DND-41 (cell line): ENCODE measurements around the gene HELZ.

Source experiments
- ATAC-seq: fragments of 200-7000 bp; cut with Tn5 transposase; 3 replicates; pipeline ENCODE4 v1.9.1; 2021; ENCODE audit warnings: low read depth; ENCODE audit not compliant: insufficient read depth
- DNase-seq: peaks from one replicate; pipeline ENCODE4 v3.0.0-alpha.2; 2020
- H2AFZ ChIP-seq: 2 replicates; pipeline ENCODE4 v1.6.0; 2012; ENCODE audit warnings: low read depth, low read length
- H3K27ac ChIP-seq: 2 replicates; pipeline ENCODE4 v1.5.1; 2012; ENCODE audit warnings: low read length, inconsistent platforms
- H3K27me3 ChIP-seq: fragments of 200-600 bp; sonication (generic); 2 replicates; pipeline ENCODE4 v1.6.0; 2012; ENCODE audit warnings: low read length, mild to moderate bottlenecking, inconsistent platforms; ENCODE audit not compliant: insufficient read depth, poor library complexity
- H3K36me3 ChIP-seq: 2 replicates; pipeline ENCODE4 v1.5.1; 2012; ENCODE audit warnings: low read length, inconsistent platforms; ENCODE audit not compliant: insufficient read depth
- H3K4me1 ChIP-seq: 2 replicates; pipeline ENCODE4 v1.5.1; 2012; ENCODE audit warnings: mild to moderate bottlenecking, low read length; ENCODE audit not compliant: insufficient read depth
- H3K4me2 ChIP-seq: 2 replicates; pipeline ENCODE4 v1.6.0; 2012; ENCODE audit warnings: mild to moderate bottlenecking, moderate library complexity, low read length, inconsistent platforms; ENCODE audit not compliant: insufficient read depth
- H3K4me3 ChIP-seq, 2 experiments: fragments of 200-600 bp in 1 of 2; shearing (Covaris generic) in 1 of 2; 2 replicates each; pipeline ENCODE4 v1.5.1; 2012 to 2016; ENCODE audit warnings: inconsistent platforms in 2 of 2, low read length in 2 of 2, mild to moderate bottlenecking in 2 of 2, low read depth in 1 of 2, moderate library complexity in 1 of 2
- H3K79me2 ChIP-seq: 2 replicates; pipeline ENCODE4 v1.6.0; 2012; ENCODE audit warnings: low read length, inconsistent platforms; ENCODE audit not compliant: insufficient read depth
- H3K9ac ChIP-seq: 2 replicates; pipeline ENCODE4 v1.6.0; 2012; ENCODE audit warnings: low read depth, mild to moderate bottlenecking, inconsistent platforms, low read length, moderate library complexity
- H3K9me3 ChIP-seq: 2 replicates; pipeline ENCODE4 v1.5.1; 2012; ENCODE audit warnings: low read length, moderate library complexity, mild to moderate bottlenecking, inconsistent platforms; ENCODE audit not compliant: insufficient read depth, severe bottlenecking
- H4K20me1 ChIP-seq: 2 replicates; pipeline ENCODE4 v1.6.0; 2012; ENCODE audit warnings: low read length; ENCODE audit not compliant: insufficient read depth
- EZH2 ChIP-seq: IDR thresholded peaks from 3 replicates; pipeline ENCODE4 v1.6.1; 2012; ENCODE audit warnings: borderline replicate concordance, low read depth, mild to moderate bottlenecking, moderate library complexity, low read length, inconsistent platforms; ENCODE audit not compliant: severe bottlenecking
- TF ChIP-seq, protein P1 (sequence below): IDR thresholded peaks from 2 replicates; pipeline ENCODE4 v1.5.1; 2012; ENCODE audit warnings: borderline replicate concordance, low read length, moderate library complexity, mild to moderate bottlenecking; ENCODE audit not compliant: poor library complexity, severe bottlenecking; ENCODE audit errors: extremely low read depth

HELZ gene

DNA sequence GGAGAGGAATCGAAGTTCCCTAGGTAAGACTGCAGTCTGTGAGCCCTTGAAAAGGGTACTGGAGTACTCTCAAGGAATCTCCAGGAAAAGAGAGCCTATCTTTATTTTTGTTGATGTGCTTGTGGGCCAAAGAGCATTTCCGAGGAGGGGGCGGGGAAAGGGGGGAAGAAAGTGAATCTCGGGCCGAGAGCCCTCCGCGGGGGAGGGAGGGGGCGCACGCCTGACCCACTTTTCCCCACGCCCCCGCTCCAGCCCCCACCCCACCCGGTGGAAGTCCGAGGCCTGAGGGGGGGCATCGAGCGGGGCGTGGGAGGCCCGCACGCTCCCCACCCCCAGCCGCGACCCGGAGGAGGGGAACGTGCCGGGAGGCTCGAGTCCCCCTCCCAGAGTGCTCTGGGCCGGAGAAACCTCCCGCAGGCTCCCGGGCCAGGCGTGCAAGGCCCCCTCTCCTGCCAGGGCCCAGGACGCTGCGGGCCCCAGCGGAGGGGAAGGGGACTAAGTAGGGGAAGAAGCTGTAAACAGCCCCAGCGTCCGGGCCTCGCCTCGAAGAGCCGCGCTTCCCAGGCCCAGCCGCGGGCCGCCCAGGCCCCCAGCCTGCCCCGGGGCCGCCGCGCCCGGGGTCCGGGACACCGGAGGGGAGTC is 444 bp downstream of the HELZ start:
- H3K27ac ChIP-seq, result peak overlapping the region; percentile 83
- peaks cover 63% of the 10 kb centered on the region for H3K79me2 ChIP-seq
- H3K36me3 ChIP-seq, result peaks cover 29% of the 10 kb centered on the region
- H3K4me2 ChIP-seq, result peak overlapping the region; percentile 98
- TF ChIP-seq, protein P1, sequence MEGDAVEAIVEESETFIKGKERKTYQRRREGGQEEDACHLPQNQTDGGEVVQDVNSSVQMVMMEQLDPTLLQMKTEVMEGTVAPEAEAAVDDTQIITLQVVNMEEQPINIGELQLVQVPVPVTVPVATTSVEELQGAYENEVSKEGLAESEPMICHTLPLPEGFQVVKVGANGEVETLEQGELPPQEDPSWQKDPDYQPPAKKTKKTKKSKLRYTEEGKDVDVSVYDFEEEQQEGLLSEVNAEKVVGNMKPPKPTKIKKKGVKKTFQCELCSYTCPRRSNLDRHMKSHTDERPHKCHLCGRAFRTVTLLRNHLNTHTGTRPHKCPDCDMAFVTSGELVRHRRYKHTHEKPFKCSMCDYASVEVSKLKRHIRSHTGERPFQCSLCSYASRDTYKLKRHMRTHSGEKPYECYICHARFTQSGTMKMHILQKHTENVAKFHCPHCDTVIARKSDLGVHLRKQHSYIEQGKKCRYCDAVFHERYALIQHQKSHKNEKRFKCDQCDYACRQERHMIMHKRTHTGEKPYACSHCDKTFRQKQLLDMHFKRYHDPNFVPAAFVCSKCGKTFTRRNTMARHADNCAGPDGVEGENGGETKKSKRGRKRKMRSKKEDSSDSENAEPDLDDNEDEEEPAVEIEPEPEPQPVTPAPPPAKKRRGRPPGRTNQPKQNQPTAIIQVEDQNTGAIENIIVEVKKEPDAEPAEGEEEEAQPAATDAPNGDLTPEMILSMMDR, result no peak
- TF ChIP-seq EZH2, result no peak
- H3K4me3 ChIP-seq, result peak overlapping the region; percentile 97 to 98
- peak overlapping the region; percentile 97 for H2AFZ ChIP-seq
- no peak for DNase-seq
- H3K9me3 ChIP-seq, result no peaks in the 10 kb centered on the region
- H3K4me1 ChIP-seq, result peaks cover 41% of the 10 kb centered on the region
- peak overlapping the region; percentile 97 for H3K9ac ChIP-seq
- H4K20me1 ChIP-seq, result peaks cover 30% of the 10 kb centered on the region; the same call in 1 of the 2 replicates
- ATAC-seq, result peak; percentile 54
- H3K27me3 ChIP-seq, result no peaks in the 10 kb centered on the region

- H3K79me2 ChIP-seq, result peaks cover 76% of the 10 kb centered on the region
- no peak for TF ChIP-seq EZH2
- TF ChIP-seq, protein P1, result no peak
- peaks cover 30% of the 10 kb centered on the region; the same call in 1 of the 2 replicates for H4K20me1 ChIP-seq
- peaks cover 41% of the 10 kb centered on the region for H3K4me1 ChIP-seq
- peak overlapping the region; percentile 98 for H3K4me2 ChIP-seq
- H3K27me3 ChIP-seq, result no peaks in the 10 kb centered on the region
- peak overlapping the region; percentile 97 for H3K9ac ChIP-seq
- ATAC-seq (no peak), DNase-seq (no peak)
- H3K27ac ChIP-seq, result no peak overlapping the region
- peak overlapping the region in 1 of 2 experiments; percentile 97; a peak in 2 of 4 replicates for H3K4me3 ChIP-seq
- H3K36me3 ChIP-seq, result peaks cover 41% of the 10 kb centered on the region
- no peaks in the 10 kb centered on the region for H3K9me3 ChIP-seq
- no peak overlapping the region for H2AFZ ChIP-seq
Measured at GRCh38 chr17:67243284-67243683, 1.7 kb downstream of the HELZ start.

GRCh38 chr17:67241719-67242341 is 3.2 kb downstream of the HELZ start:
- Histone ChIP-seq H3K4me1 (peaks cover 41% of the 10 kb centered on the region), H3K4me3 (no peak overlapping the region; a peak in 1 of 4 replicates), H3K27ac (no peak overlapping the region), H3K79me2 (peaks cover 87% of the 10 kb centered on the region), H3K9me3 (no peaks in the 10 kb centered on the region), H4K20me1 (peaks cover 32% of the 10 kb centered on the region; the same call in 1 of the 2 replicates), H3K4me2 (peak overlapping the region; percentile 16; the same call in 1 of the 2 replicates), H2AFZ (no peak overlapping the region), H3K9ac (peak overlapping the region; percentile 2; the same call in 1 of the 2 replicates), H3K36me3 (peaks cover 54% of the 10 kb centered on the region), H3K27me3 (no peaks in the 10 kb centered on the region)
- DNase-seq (no peak), ATAC-seq (no peak)
- TF ChIP-seq, protein P1, result no peak
- TF ChIP-seq EZH2, result no peak
